ENCODE data around the gene CENATAC.

DNA sequence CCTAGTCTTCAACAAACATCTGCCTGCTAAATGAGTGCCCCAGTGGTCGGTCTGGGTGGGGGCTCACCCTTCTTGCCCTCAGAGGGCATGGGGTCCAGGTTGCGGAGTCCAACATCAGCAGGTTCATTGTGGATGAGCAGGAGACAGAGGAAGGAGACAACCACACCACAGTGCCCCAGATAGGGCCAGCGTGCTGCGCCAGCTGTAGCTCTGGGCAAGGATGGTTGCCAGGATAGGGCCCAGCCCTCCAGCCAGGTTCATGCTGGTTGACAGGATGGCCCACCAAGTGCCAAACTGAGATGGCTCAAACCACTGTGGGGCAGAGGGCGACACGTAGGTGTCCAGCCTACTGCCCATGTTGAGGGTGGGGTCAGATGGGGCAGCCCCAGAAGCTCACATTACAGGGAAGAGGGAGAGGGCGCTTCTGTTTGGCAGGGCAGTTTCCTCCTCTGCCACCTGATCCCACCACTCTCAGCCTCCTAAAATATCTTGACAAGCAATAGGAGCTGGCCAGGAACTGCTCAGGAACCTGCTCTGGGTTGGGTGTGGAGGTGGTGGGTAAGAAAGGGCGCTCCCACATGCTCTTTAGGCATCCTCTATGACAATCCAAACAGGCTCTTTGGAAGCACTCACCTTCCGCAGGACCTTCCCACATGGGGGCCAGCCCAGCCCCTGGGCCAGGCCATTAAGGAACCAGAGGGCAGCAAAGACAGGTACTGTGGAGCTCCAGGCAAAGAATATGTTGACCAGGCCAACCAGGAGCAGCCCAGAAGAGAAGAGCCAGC lies 29.8 kb downstream of the CENATAC start:
- TF ChIP-seq, protein P1, sequence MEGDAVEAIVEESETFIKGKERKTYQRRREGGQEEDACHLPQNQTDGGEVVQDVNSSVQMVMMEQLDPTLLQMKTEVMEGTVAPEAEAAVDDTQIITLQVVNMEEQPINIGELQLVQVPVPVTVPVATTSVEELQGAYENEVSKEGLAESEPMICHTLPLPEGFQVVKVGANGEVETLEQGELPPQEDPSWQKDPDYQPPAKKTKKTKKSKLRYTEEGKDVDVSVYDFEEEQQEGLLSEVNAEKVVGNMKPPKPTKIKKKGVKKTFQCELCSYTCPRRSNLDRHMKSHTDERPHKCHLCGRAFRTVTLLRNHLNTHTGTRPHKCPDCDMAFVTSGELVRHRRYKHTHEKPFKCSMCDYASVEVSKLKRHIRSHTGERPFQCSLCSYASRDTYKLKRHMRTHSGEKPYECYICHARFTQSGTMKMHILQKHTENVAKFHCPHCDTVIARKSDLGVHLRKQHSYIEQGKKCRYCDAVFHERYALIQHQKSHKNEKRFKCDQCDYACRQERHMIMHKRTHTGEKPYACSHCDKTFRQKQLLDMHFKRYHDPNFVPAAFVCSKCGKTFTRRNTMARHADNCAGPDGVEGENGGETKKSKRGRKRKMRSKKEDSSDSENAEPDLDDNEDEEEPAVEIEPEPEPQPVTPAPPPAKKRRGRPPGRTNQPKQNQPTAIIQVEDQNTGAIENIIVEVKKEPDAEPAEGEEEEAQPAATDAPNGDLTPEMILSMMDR (IDR thresholded peaks at IDR 0.05): no peak
- TF ChIP-seq EZH2 (IDR thresholded peaks at IDR 0.05; ENCODE audit: borderline replicate concordance, insufficient read depth, low read depth, low read length, poor library complexity, severe bottlenecking): no peak

Measured in B cell (primary cell).